HEK293 (cell line): ENCODE data around the gene RHOT2.

Experiments used
- GLIS1 ChIP-seq: fragments of 450-650 bp; formaldehyde crosslinking; IDR thresholded peaks from 2 replicates; pipeline ENCODE4 v1.5.1; 2016; ENCODE audit warnings: missing biosample characterization, missing genetic modification characterization
- HOXA7 ChIP-seq: sonication (generic); formaldehyde crosslinking; IDR thresholded peaks from 2 replicates; pipeline ENCODE4 v1.8.1; 2022; ENCODE audit warnings: missing genetic modification reagents, borderline replicate concordance
- KLF10 ChIP-seq: fragments of 450-650 bp; IDR thresholded peaks from 2 replicates; pipeline ENCODE4 v1.5.1; 2018; ENCODE audit warnings: missing biosample characterization, mild to moderate bottlenecking, missing genetic modification characterization
- YY2 ChIP-seq: fragments of 450-650 bp; formaldehyde crosslinking; IDR thresholded peaks from 2 replicates; pipeline ENCODE4 v1.5.1; 2016; ENCODE audit warnings: missing biosample characterization, missing genetic modification characterization
- ZIC2 ChIP-seq: fragments of 450-650 bp; formaldehyde crosslinking; IDR thresholded peaks from 2 replicates; pipeline ENCODE4 v1.5.1; 2016; ENCODE audit warnings: missing biosample characterization, missing genetic modification characterization
- ZNF10 ChIP-seq: fragments of 450-650 bp; formaldehyde crosslinking; IDR thresholded peaks from 2 replicates; pipeline ENCODE4 v1.5.1; 2017; ENCODE audit warnings: missing biosample characterization, missing genetic modification characterization
- ZNF132 ChIP-seq: fragments of 450-650 bp; formaldehyde crosslinking; IDR thresholded peaks from 2 replicates; pipeline ENCODE4 v1.5.1; 2017; ENCODE audit warnings: missing biosample characterization, missing genetic modification characterization, borderline replicate concordance
- ZNF174 ChIP-seq: fragments of 450-650 bp; formaldehyde crosslinking; IDR thresholded peaks from 2 replicates; pipeline ENCODE4 v1.5.0; 2017; ENCODE audit warnings: missing biosample characterization, mild to moderate bottlenecking, missing genetic modification characterization
- ZNF223 ChIP-seq: fragments of 450-650 bp; formaldehyde crosslinking; IDR thresholded peaks from 2 replicates; pipeline ENCODE4 v1.5.1; 2016; ENCODE audit warnings: missing biosample characterization, missing genetic modification characterization
- ZNF426 ChIP-seq: fragments of 450-650 bp; formaldehyde crosslinking; IDR thresholded peaks from 2 replicates; pipeline ENCODE4 v1.5.1; 2017; ENCODE audit warnings: missing biosample characterization, missing genetic modification characterization, mild to moderate bottlenecking, inconsistent platforms, moderate library complexity
- ZNF521 ChIP-seq: fragments of 450-650 bp; formaldehyde crosslinking; IDR thresholded peaks from 2 replicates; pipeline ENCODE4 v1.5.1; 2017; ENCODE audit warnings: missing biosample characterization, mild to moderate bottlenecking, missing genetic modification characterization
- ZNF548 ChIP-seq: fragments of 450-650 bp; formaldehyde crosslinking; IDR thresholded peaks from 2 replicates; pipeline ENCODE4 v1.5.1; 2016; ENCODE audit warnings: missing biosample characterization, missing genetic modification characterization
- ZNF596 ChIP-seq: fragments of 450-650 bp; IDR thresholded peaks from 2 replicates; pipeline ENCODE4 v1.5.0; 2018; ENCODE audit warnings: missing biosample characterization, mild to moderate bottlenecking, missing genetic modification characterization, moderate library complexity
- ZNF624 ChIP-seq: fragments of 450-650 bp; formaldehyde crosslinking; IDR thresholded peaks from 2 replicates; pipeline ENCODE4 v1.5.1; 2017; ENCODE audit warnings: missing biosample characterization, missing genetic modification characterization
- ZNF701 ChIP-seq: fragments of 450-650 bp; formaldehyde crosslinking; IDR thresholded peaks from 2 replicates; pipeline ENCODE4 v1.5.1; 2016; ENCODE audit warnings: missing biosample characterization, missing genetic modification characterization
- ZNF747 ChIP-seq: fragments of 450-650 bp; formaldehyde crosslinking; IDR thresholded peaks from 2 replicates; pipeline ENCODE4 v1.5.1; 2016; ENCODE audit warnings: missing biosample characterization, missing genetic modification characterization
- TF ChIP-seq, protein P1 (sequence below): fragments of 450-650 bp; formaldehyde crosslinking; IDR thresholded peaks from 2 replicates; pipeline ENCODE4 v1.5.0; 2017; ENCODE audit warnings: missing biosample characterization, missing genetic modification characterization, borderline replicate concordance
- TF ChIP-seq, protein P2 (sequence below): fragments of 450-650 bp; formaldehyde crosslinking; IDR thresholded peaks from 2 replicates; pipeline ENCODE4 v1.5.1; 2016; ENCODE audit warnings: missing biosample characterization, missing genetic modification characterization, borderline replicate concordance
- TF ChIP-seq, protein P3 (sequence below): fragments of 450-650 bp; formaldehyde crosslinking; IDR thresholded peaks from 2 replicates; pipeline ENCODE4 v1.5.1; 2017; ENCODE audit warnings: missing biosample characterization, missing genetic modification characterization
- TF ChIP-seq, protein P4 (sequence below): fragments of 450-650 bp; formaldehyde crosslinking; IDR thresholded peaks from 2 replicates; pipeline ENCODE4 v1.5.1; 2016; ENCODE audit warnings: missing biosample characterization, missing genetic modification characterization
- TF ChIP-seq, protein P5 (sequence below): fragments of 450-650 bp; formaldehyde crosslinking; IDR thresholded peaks from 2 replicates; pipeline ENCODE4 v1.5.1; 2016; ENCODE audit warnings: missing biosample characterization, missing genetic modification characterization
- TF ChIP-seq, protein P6 (sequence below): fragments of 450-650 bp; formaldehyde crosslinking; IDR thresholded peaks from 2 replicates; pipeline ENCODE4 v1.5.1; 2016; ENCODE audit warnings: missing biosample characterization, missing genetic modification characterization
- TF ChIP-seq, protein P7 (sequence below): fragments of 450-650 bp; formaldehyde crosslinking; IDR thresholded peaks from 2 replicates; pipeline ENCODE4 v1.5.1; 2016; ENCODE audit warnings: missing biosample characterization, missing genetic modification characterization, borderline replicate concordance

RHOT2 gene

DNA sequence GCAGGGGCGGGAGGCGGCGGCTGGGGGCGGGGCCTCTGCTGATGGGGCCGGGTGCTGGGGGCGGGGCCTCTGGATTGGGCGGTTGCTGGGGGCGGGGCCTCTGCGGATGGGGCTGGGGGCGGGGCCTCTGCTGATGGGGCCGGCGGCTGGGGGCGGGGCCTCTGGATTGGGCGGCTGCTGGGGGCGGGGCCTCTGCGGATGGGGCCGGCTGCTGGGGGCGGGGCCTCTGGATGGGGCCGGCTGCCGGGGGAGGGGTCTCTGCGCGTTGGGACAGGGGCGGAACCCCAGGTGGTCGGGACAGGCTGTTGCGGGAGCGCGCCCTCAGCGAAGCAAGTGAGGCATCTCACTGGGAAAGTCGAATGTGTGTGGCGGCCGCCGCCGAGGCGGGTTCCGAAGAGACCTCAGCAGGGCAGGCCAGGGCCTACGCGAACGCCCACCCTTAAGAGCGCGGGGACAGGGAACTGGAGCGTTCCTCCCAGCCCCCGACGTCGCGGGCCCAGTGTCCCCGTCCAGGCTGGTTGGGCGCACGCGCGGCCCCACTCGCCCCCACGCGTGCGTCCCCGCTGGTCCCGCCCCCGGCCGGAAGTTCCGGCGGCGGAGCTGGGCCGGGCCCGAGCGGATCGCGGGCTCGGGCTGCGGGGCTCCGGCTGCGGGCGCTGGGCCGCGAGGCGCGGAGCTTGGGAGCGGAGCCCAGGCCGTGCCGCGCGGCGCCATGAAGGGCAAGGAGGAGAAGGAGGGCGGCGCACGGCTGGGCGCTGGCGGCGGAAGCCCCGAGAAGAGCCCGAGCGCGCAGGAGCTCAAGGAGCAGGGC lies 12.1 kb downstream of the RHOT2 start, which contains the start of gene STUB1 (continued):
- TF ChIP-seq, protein P1, sequence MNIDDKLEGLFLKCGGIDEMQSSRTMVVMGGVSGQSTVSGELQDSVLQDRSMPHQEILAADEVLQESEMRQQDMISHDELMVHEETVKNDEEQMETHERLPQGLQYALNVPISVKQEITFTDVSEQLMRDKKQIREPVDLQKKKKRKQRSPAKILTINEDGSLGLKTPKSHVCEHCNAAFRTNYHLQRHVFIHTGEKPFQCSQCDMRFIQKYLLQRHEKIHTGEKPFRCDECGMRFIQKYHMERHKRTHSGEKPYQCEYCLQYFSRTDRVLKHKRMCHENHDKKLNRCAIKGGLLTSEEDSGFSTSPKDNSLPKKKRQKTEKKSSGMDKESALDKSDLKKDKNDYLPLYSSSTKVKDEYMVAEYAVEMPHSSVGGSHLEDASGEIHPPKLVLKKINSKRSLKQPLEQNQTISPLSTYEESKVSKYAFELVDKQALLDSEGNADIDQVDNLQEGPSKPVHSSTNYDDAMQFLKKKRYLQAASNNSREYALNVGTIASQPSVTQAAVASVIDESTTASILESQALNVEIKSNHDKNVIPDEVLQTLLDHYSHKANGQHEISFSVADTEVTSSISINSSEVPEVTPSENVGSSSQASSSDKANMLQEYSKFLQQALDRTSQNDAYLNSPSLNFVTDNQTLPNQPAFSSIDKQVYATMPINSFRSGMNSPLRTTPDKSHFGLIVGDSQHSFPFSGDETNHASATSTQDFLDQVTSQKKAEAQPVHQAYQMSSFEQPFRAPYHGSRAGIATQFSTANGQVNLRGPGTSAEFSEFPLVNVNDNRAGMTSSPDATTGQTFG (tag by site-specific recombination): no peak
- TF ChIP-seq, protein P2, sequence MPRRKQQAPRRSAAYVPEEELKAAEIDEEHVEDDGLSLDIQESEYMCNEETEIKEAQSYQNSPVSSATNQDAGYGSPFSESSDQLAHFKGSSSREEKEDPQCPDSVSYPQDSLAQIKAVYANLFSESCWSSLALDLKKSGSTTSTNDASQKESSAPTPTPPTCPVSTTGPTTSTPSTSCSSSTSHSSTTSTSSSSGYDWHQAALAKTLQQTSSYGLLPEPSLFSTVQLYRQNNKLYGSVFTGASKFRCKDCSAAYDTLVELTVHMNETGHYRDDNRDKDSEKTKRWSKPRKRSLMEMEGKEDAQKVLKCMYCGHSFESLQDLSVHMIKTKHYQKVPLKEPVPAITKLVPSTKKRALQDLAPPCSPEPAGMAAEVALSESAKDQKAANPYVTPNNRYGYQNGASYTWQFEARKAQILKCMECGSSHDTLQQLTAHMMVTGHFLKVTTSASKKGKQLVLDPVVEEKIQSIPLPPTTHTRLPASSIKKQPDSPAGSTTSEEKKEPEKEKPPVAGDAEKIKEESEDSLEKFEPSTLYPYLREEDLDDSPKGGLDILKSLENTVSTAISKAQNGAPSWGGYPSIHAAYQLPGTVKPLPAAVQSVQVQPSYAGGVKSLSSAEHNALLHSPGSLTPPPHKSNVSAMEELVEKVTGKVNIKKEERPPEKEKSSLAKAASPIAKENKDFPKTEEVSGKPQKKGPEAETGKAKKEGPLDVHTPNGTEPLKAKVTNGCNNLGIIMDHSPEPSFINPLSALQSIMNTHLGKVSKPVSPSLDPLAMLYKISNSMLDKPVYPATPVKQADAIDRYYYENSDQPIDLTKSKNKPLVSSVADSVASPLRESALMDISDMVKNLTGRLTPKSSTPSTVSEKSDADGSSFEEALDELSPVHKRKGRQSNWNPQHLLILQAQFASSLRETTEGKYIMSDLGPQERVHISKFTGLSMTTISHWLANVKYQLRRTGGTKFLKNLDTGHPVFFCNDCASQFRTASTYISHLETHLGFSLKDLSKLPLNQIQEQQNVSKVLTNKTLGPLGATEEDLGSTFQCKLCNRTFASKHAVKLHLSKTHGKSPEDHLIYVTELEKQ: no peak
- TF ChIP-seq ZNF596 (tag by site-specific recombination) (no peak), ZNF10 (tag by site-specific recombination) (no peak), ZNF174 (no peak), HOXA7 (CRISPR knock-in tag) (no peak), YY2 (no peak), ZNF624 (tag by site-specific recombination) (no peak), ZNF548 (no peak), ZIC2 (peak; percentile 12; the same call in 1 of the 2 replicates), ZNF521 (tag by site-specific recombination) (no peak), ZNF701 (tag by site-specific recombination) (no peak), ZNF747 (no peak), GLIS1 (tag by site-specific recombination) (peak; percentile 53; the same call in 1 of the 2 replicates), ZNF223 (tag by site-specific recombination) (no peak), ZNF132 (no peak), KLF10 (tag by site-specific recombination) (peak; percentile 38; the same call in 1 of the 2 replicates), ZNF426 (no peak)
- TF ChIP-seq, protein P3, sequence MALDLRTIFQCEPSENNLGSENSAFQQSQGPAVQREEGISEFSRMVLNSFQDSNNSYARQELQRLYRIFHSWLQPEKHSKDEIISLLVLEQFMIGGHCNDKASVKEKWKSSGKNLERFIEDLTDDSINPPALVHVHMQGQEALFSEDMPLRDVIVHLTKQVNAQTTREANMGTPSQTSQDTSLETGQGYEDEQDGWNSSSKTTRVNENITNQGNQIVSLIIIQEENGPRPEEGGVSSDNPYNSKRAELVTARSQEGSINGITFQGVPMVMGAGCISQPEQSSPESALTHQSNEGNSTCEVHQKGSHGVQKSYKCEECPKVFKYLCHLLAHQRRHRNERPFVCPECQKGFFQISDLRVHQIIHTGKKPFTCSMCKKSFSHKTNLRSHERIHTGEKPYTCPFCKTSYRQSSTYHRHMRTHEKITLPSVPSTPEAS (tag by site-specific recombination): no peak
- TF ChIP-seq, protein P4, sequence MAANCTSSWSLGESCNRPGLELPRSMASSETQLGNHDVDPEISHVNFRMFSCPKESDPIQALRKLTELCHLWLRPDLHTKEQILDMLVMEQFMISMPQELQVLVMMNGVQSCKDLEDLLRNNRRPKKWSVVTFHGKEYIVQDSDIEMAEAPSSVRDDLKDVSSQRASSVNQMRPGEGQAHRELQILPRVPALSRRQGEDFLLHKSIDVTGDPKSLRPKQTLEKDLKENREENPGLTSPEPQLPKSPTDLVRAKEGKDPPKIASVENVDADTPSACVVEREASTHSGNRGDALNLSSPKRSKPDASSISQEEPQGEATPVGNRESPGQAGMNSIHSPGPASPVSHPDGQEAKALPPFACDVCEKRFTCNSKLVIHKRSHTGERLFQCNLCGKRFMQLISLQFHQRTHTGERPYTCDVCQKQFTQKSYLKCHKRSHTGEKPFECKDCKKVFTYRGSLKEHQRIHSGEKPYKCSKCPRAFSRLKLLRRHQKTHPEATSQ: peak; percentile 91
- TF ChIP-seq, protein P5, sequence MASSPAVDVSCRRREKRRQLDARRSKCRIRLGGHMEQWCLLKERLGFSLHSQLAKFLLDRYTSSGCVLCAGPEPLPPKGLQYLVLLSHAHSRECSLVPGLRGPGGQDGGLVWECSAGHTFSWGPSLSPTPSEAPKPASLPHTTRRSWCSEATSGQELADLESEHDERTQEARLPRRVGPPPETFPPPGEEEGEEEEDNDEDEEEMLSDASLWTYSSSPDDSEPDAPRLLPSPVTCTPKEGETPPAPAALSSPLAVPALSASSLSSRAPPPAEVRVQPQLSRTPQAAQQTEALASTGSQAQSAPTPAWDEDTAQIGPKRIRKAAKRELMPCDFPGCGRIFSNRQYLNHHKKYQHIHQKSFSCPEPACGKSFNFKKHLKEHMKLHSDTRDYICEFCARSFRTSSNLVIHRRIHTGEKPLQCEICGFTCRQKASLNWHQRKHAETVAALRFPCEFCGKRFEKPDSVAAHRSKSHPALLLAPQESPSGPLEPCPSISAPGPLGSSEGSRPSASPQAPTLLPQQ: peak; percentile 47
- TF ChIP-seq, protein P6, sequence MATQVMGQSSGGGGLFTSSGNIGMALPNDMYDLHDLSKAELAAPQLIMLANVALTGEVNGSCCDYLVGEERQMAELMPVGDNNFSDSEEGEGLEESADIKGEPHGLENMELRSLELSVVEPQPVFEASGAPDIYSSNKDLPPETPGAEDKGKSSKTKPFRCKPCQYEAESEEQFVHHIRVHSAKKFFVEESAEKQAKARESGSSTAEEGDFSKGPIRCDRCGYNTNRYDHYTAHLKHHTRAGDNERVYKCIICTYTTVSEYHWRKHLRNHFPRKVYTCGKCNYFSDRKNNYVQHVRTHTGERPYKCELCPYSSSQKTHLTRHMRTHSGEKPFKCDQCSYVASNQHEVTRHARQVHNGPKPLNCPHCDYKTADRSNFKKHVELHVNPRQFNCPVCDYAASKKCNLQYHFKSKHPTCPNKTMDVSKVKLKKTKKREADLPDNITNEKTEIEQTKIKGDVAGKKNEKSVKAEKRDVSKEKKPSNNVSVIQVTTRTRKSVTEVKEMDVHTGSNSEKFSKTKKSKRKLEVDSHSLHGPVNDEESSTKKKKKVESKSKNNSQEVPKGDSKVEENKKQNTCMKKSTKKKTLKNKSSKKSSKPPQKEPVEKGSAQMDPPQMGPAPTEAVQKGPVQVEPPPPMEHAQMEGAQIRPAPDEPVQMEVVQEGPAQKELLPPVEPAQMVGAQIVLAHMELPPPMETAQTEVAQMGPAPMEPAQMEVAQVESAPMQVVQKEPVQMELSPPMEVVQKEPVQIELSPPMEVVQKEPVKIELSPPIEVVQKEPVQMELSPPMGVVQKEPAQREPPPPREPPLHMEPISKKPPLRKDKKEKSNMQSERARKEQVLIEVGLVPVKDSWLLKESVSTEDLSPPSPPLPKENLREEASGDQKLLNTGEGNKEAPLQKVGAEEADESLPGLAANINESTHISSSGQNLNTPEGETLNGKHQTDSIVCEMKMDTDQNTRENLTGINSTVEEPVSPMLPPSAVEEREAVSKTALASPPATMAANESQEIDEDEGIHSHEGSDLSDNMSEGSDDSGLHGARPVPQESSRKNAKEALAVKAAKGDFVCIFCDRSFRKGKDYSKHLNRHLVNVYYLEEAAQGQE (tag by site-specific recombination): no peak
- TF ChIP-seq, protein P7, sequence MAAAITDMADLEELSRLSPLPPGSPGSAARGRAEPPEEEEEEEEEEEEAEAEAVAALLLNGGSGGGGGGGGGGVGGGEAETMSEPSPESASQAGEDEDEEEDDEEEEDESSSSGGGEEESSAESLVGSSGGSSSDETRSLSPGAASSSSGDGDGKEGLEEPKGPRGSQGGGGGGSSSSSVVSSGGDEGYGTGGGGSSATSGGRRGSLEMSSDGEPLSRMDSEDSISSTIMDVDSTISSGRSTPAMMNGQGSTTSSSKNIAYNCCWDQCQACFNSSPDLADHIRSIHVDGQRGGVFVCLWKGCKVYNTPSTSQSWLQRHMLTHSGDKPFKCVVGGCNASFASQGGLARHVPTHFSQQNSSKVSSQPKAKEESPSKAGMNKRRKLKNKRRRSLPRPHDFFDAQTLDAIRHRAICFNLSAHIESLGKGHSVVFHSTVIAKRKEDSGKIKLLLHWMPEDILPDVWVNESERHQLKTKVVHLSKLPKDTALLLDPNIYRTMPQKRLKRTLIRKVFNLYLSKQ (tag by site-specific recombination): no peak
